ENCODE measurements around the gene CHMP4A.

CHMP4A gene

GRCh38 chr14:24195186-24196070 is 17.9 kb downstream of the CHMP4A start, which contains the start of gene TM9SF1:
Gene TM9SF1 (minus strand): TSS chr14:24195441. CDS start chr14:24195019, 422 bp downstream.
- peak; percentile 72 to 74 for DNase-seq (ENCODE audit: low read depth in 2 of 2)

GRCh38 chr14:24194873-24195185 is 18.5 kb downstream of the CHMP4A start:
- DNase-seq (ENCODE audit: low read depth in 2 of 2) = no peak

- DNase-seq (ENCODE audit: low read depth in 2 of 2) = no peak
Measured at GRCh38 chr14:24194186-24194872, 19.0 kb downstream of the CHMP4A start.

- DNase-seq (ENCODE audit: low read depth in 2 of 2) = no peak
Measured at GRCh38 chr14:24192933-24193332, 20.4 kb downstream of the CHMP4A start.

GRCh38 chr14:24190416-24190815 is 22.9 kb downstream of the CHMP4A start:
- no peak for DNase-seq (ENCODE audit: low read depth in 2 of 2)

GRCh38 chr14:24189460-24189859 is 23.8 kb downstream of the CHMP4A start:
- no peak for DNase-seq (ENCODE audit: low read depth in 2 of 2)

GRCh38 chr14:24189059-24189375 is 24.3 kb downstream of the CHMP4A start:
- no peak for DNase-seq (ENCODE audit: low read depth in 2 of 2)

- peak; percentile 92 to 94 for DNase-seq (ENCODE audit: low read depth in 2 of 2)
Measured at GRCh38 chr14:24188251-24189058, 24.8 kb downstream of the CHMP4A start, which contains the start of gene IPO4. Gene IPO4 (minus strand): TSS chr14:24188816. CDS start chr14:24188787, 29 bp downstream.

- no peak for DNase-seq (ENCODE audit: low read depth in 2 of 2)
Measured at GRCh38 chr14:24187539-24187915, 25.8 kb downstream of the CHMP4A start.

GRCh38 chr14:24186831-24187538 is 26.3 kb downstream of the CHMP4A start:
- no peak for DNase-seq (ENCODE audit: low read depth in 2 of 2)

GRCh38 chr14:24185741-24186140 is 27.5 kb downstream of the CHMP4A start:
- DNase-seq (ENCODE audit: low read depth in 2 of 2) = no peak

GRCh38 chr14:24185026-24185425 is 28.3 kb downstream of the CHMP4A start:
- DNase-seq (ENCODE audit: low read depth in 2 of 2) = no peak

- no peak for DNase-seq (ENCODE audit: low read depth in 2 of 2)
Measured at GRCh38 chr14:24184104-24184970, 29.0 kb downstream of the CHMP4A start.

GRCh38 chr14:24183014-24183481 is 30.2 kb downstream of the CHMP4A start:
- DNase-seq (ENCODE audit: low read depth in 2 of 2) = no peak

GRCh38 chr14:24182110-24182882 is 31.0 kb downstream of the CHMP4A start:
- no peak for DNase-seq (ENCODE audit: low read depth in 2 of 2)

- DNase-seq (ENCODE audit: low read depth in 2 of 2) = no peak
Measured at GRCh38 chr14:24181371-24182077, 31.8 kb downstream of the CHMP4A start.

GRCh38 chr14:24179961-24180796 is 33.1 kb downstream of the CHMP4A start:
- DNase-seq (ENCODE audit: low read depth in 2 of 2) = no peak

GRCh38 chr14:24179294-24179960 is 33.9 kb downstream of the CHMP4A start:
- no peak for DNase-seq (ENCODE audit: low read depth in 2 of 2)

Data from activated CD8-positive, alpha-beta memory T cell treated with anti-CD3 and anti-CD28 coated beads for 4 hours (primary cell).